Right lobe of liver (tissue), 6 donors: ENCODE data around the gene RSPH3. TPM values are rescaled to one million over a fixed set of nuclear protein-coding genes. Genes with fewer than 3 reads are reported as not detected.
"Not testable (repeated sequence)": the region's sequence is repeated elsewhere in the genome, so short reads cannot be mapped to it uniquely, and the experiment has no call there.

Experiments used
- ATAC-seq, 4 donors: fragments of 200-7000 bp; cut with Tn5 transposase; one replicate each; pipeline ENCODE4 v1.9.1; 2020; ENCODE audit warnings: mild to moderate bottlenecking in 4 of 4, moderate library complexity in 4 of 4
- DNase-seq, 3 donors: peaks; one replicate each; pipeline ENCODE4 v3.0.0-alpha.2; 2020
- H3K27ac ChIP-seq, 3 donors: fragments of 200-600 bp; one replicate each; pipeline ENCODE4 v1.8.0; 2022
- H3K27me3 ChIP-seq, 2 donors: fragments of 200-600 bp; one replicate each; pipeline ENCODE4 v1.8.0; 2022
- H3K36me3 ChIP-seq, 4 donors: fragments of 200-600 bp; sonication (generic) in 1 of 4; one replicate each; pipeline versions ENCODE4 v1.5.1 to v1.8.0; 2017 to 2022; ENCODE audit warnings: control low read depth in 1 of 4
- H3K4me1 ChIP-seq, 4 donors: fragments of 200-600 bp; sonication (generic) in 1 of 4; one replicate each; pipeline versions ENCODE4 v1.5.1 to v1.8.0; 2017 to 2022; ENCODE audit warnings: control low read depth in 1 of 4
- H3K4me3 ChIP-seq, 3 donors: fragments of 200-600 bp; one replicate each; pipeline ENCODE4 v1.8.0; 2022
- H3K9me3 ChIP-seq, 4 donors: fragments of 200-600 bp; sonication (generic) in 1 of 4; one replicate each; pipeline versions ENCODE4 v1.5.1 to v1.8.0; 2017 to 2022; ENCODE audit warnings: control low read depth in 1 of 4
- CTCF ChIP-seq, 4 donors: fragments of 200-600 bp in 3 of 4; fragments of 450-650 bp in 1 of 4; IDR thresholded peaks; one replicate each; pipeline versions ENCODE4 v1.5.1 to v1.8.0; 2016 to 2022; ENCODE audit warnings: antibody characterized with exemption in 4 of 4, mild to moderate bottlenecking in 2 of 4
- POLR2A ChIP-seq: fragments of 450-650 bp; IDR thresholded peaks from one replicate; pipeline ENCODE4 v1.6.1; 2017; ENCODE audit warnings: antibody characterized with exemption, mild to moderate bottlenecking
- WGBS: methylation state at CpG from one replicate; pipeline ENCODE4 v1.1.6; 2018; ENCODE audit warnings: low coverage, low lambda C conversion rate; ENCODE audit not compliant: insufficient coverage; ENCODE audit errors: missing lambda C conversion rate; 5-methylcytosine and 5-hydroxymethylcytosine counted together
- intact Hi-C, 2 donors: fragments of 100-400 bp; cut with DNase I; formaldehyde crosslinking; loops; one replicate each; pipeline versions ENCODE4 v1.11.2 to v1.14.1; 2022
- total RNA-seq, 6 experiments: library from RNA; depleted of rRNA in 2 of 6; stranded (reverse); fragments of >200 nt in 2 of 6; fragmentation: NEBNext Ultra II Directional in 3 of 6; extraction: Animal tissue kit (Norgen Biotek cat#: 25700) in 3 of 6; gene quantifications; one replicate each; pipeline versions ENCODE4 v1.1.0 to v1.2.4, GENCODE V29; 2016 to 2023
- donor health status: DM: no; HTN: yes; CAD: no.
- donor health status: DM: no; HTN: no; CAD: no.
- donor health status: DM: no; HTN: no; CAD: no.
- donor health status: DM: no; HTN: yes; CAD: no.
- donor health status: DM: no; HTN: yes; CAD: no.

The RSPH3 gene
- total RNA-seq, 6 experiments from 2014 or later = 3.1 to 6.5 (median 3.6) TPM

DNA sequence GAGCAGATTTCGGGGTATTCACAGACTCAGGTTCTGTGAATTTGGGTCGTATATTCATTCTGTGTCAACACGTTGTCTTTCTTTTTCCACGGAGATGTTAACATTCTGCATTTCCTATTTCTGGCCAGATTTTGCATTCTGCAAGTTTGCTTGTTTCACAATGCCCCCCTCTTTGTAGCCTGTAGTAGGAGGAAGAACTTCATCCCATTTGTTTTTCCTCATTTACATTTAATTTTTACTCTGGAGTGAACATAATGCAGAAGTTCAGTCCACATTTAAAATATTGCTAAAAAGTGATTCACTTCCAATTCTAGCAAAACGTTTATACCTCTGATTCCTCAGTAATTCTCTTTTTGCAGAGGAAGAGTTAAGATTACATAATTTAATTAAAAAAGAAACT lies 31.8 kb upstream of the RSPH3 start:
- intact Hi-C loops = no loop called here
- no peak for DNase-seq
- Histone ChIP-seq H3K27me3 (no peaks in the 10 kb centered on the region), H3K4me3 (no peak overlapping the region), H3K27ac (no peak overlapping the region), H3K36me3 (peaks cover 0 to 4% (median 0%) of the 10 kb centered on the region in 4 donors), H3K4me1 (no peaks in the 10 kb centered on the region), H3K9me3 (no peaks in the 10 kb centered on the region)
- WGBS = 49% methylated on average over 5 of the region's 5 CpGs
- TF ChIP-seq CTCF (IDR thresholded peaks at IDR 0.05) (no peak), POLR2A (no peak)
- ATAC-seq = peak in 2 of 4 donors; percentile 19 to 27

- ATAC-seq (no peak), DNase-seq (no peak)
- no peak overlapping the region for H3K27ac ChIP-seq
- no peaks in the 10 kb centered on the region for H3K27me3 ChIP-seq
- TF ChIP-seq CTCF (IDR thresholded peaks at IDR 0.05) (no peak), POLR2A (no peak)
- intact Hi-C loops = no loop called here
- no peaks in the 10 kb centered on the region for H3K9me3 ChIP-seq
- no peaks in the 10 kb centered on the region for H3K4me1 ChIP-seq
- WGBS = 71% methylated on average over 2 of the region's 2 CpGs
- H3K36me3 ChIP-seq = peaks cover 0 to 4% (median 0%) of the 10 kb centered on the region in 4 donors
- H3K4me3 ChIP-seq = no peak overlapping the region
Measured at GRCh38 chr6:159030168-159030567, 30.2 kb upstream of the RSPH3 start.

- H3K9me3 ChIP-seq, H3K27me3 ChIP-seq, ATAC-seq, H3K36me3 ChIP-seq, intact Hi-C loops, H3K4me1 ChIP-seq, DNase-seq, H3K4me3 ChIP-seq, H3K27ac ChIP-seq: not testable (repeated sequence)
- 91% methylated on average over 1 of the region's 1 CpG for WGBS
Measured at GRCh38 chr6:159025224-159025623, 25.2 kb upstream of the RSPH3 start.

DNA sequence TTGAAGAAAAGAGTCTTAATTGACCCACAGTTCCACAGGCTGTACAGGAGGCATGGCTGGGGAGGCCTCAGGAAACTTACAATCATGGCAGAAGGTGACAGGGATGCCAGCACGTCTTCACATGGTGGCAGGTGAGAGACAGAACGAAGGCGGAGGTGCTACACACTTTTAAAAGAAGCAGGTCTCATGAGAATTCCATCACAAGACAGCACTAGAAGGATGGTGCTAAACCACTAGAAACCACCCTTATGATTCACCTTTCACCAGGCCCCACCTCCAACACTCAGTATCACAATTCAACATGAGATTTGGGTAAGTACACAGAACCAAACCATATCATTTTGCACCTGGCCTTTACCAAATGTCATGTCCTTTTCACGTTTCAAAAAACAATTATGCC lies 23.9 kb upstream of the RSPH3 start:
- WGBS = 71% methylated on average over 4 of the region's 4 CpGs
- Histone ChIP-seq H3K27ac (no peak overlapping the region), H3K36me3 (no peaks in the 10 kb centered on the region), H3K4me3 (no peak overlapping the region), H3K4me1 (no peaks in the 10 kb centered on the region), H3K9me3 (no peaks in the 10 kb centered on the region), H3K27me3 (no peaks in the 10 kb centered on the region)
- TF ChIP-seq CTCF (IDR thresholded peaks at IDR 0.05) (no peak), POLR2A (no peak)
- intact Hi-C loops = no loop called here
- ATAC-seq (no peak), DNase-seq (no peak)

DNA sequence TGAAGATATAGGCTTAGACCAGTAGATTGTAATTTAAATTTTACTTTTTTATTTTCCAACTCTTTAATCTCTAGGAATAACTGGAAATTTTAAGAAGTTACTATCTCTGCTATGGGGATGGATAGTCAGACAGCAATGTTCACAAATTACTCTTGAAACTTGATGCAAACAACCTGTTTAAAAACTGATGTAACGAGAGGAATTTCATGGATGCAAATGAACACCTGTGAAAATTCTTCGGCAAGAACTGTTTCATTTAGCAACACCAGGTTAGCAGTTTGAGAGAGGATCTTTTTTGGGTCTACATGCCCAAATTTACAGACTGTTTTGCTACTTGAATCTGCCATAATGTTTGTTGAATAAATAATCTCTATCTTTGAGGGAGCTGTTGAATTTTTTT lies 20.0 kb upstream of the RSPH3 start:
- ATAC-seq = no peak
- intact Hi-C loops = no loop called here
- no peaks in the 10 kb centered on the region for H3K27me3 ChIP-seq
- TF ChIP-seq CTCF (IDR thresholded peaks at IDR 0.05) = no peak
- no peak for TF ChIP-seq POLR2A
- WGBS = 87% methylated on average over 2 of the region's 2 CpGs
- H3K36me3 ChIP-seq = no peaks in the 10 kb centered on the region
- no peak overlapping the region for H3K27ac ChIP-seq
- DNase-seq = no peak
- no peak overlapping the region for H3K4me3 ChIP-seq
- H3K9me3 ChIP-seq = no peaks in the 10 kb centered on the region
- no peaks in the 10 kb centered on the region for H3K4me1 ChIP-seq
